ENCODE results near the gene ARHGEF35.
"Not testable (repeated sequence)": the region's sequence is repeated elsewhere in the genome, so short reads cannot be mapped to it uniquely, and the experiment has no call there.

Gene ARHGEF35

GRCh38 chr7:144195212-144195872, at the start of gene ARHGEF35:
TSS of gene ARHGEF35 (minus strand) at chr7:144195833. CDS start at chr7:144188383, 7,450 bp downstream.
- H3K4me1 Mint-ChIP-seq; H3K36me3 Mint-ChIP-seq; H3K9me3 Mint-ChIP-seq; H3K27me3 Mint-ChIP-seq; H3K27ac Mint-ChIP-seq; DNase-seq (ENCODE audit: low spot score in 2 of 2): not testable (repeated sequence)
- ATAC-seq (ENCODE audit: low read depth) = peak; percentile 69
- peak within 1 kb of the TSS; percentile 64 for H3K4me3 Mint-ChIP-seq

- not testable (repeated sequence) for H3K27ac Mint-ChIP-seq; H3K36me3 Mint-ChIP-seq; H3K27me3 Mint-ChIP-seq; H3K4me3 Mint-ChIP-seq; H3K9me3 Mint-ChIP-seq; ATAC-seq (ENCODE audit: low read depth); H3K4me1 Mint-ChIP-seq; DNase-seq (ENCODE audit: low spot score in 2 of 2)
Observed at GRCh38 chr7:144245372-144245771, 49.7 kb upstream of the ARHGEF35 start.

- H3K36me3 Mint-ChIP-seq; ATAC-seq (ENCODE audit: low read depth); H3K27me3 Mint-ChIP-seq; DNase-seq (ENCODE audit: low spot score in 2 of 2); H3K4me3 Mint-ChIP-seq; H3K4me1 Mint-ChIP-seq; H3K9me3 Mint-ChIP-seq; H3K27ac Mint-ChIP-seq: not testable (repeated sequence)
Observed at GRCh38 chr7:144239365-144239764, 43.7 kb upstream of the ARHGEF35 start, which contains the start of gene OR2A42. TSS of gene OR2A42 (minus strand) at chr7:144239605. CDS start at chr7:144232843, 6,762 bp downstream.

- not testable (repeated sequence) for DNase-seq (ENCODE audit: low spot score in 2 of 2); H3K4me1 Mint-ChIP-seq; H3K4me3 Mint-ChIP-seq; H3K36me3 Mint-ChIP-seq; H3K9me3 Mint-ChIP-seq; H3K27ac Mint-ChIP-seq; H3K27me3 Mint-ChIP-seq; ATAC-seq (ENCODE audit: low read depth)
Observed at GRCh38 chr7:144238530-144239082, 43.0 kb upstream of the ARHGEF35 start.

GRCh38 chr7:144233039-144233438, 37.4 kb upstream of the ARHGEF35 start:
- not testable (repeated sequence) for H3K4me1 Mint-ChIP-seq; H3K27ac Mint-ChIP-seq; H3K9me3 Mint-ChIP-seq; DNase-seq (ENCODE audit: low spot score in 2 of 2); H3K4me3 Mint-ChIP-seq; ATAC-seq (ENCODE audit: low read depth); H3K27me3 Mint-ChIP-seq; H3K36me3 Mint-ChIP-seq

- not testable (repeated sequence) for H3K27me3 Mint-ChIP-seq; H3K36me3 Mint-ChIP-seq; ATAC-seq (ENCODE audit: low read depth); H3K4me1 Mint-ChIP-seq; H3K27ac Mint-ChIP-seq; H3K4me3 Mint-ChIP-seq; DNase-seq (ENCODE audit: low spot score in 2 of 2); H3K9me3 Mint-ChIP-seq
Observed at GRCh38 chr7:144231027-144231426, 35.4 kb upstream of the ARHGEF35 start.

GRCh38 chr7:144228810-144229209, 33.2 kb upstream of the ARHGEF35 start:
- H3K36me3 Mint-ChIP-seq; H3K4me3 Mint-ChIP-seq; H3K4me1 Mint-ChIP-seq; H3K27ac Mint-ChIP-seq; H3K27me3 Mint-ChIP-seq; DNase-seq (ENCODE audit: low spot score in 2 of 2); H3K9me3 Mint-ChIP-seq; ATAC-seq (ENCODE audit: low read depth): not testable (repeated sequence)

GRCh38 chr7:144226866-144227265, 31.2 kb upstream of the ARHGEF35 start:
- DNase-seq (ENCODE audit: low spot score in 2 of 2); H3K4me3 Mint-ChIP-seq: not testable (repeated sequence)

GRCh38 chr7:144223675-144224074, 28.0 kb upstream of the ARHGEF35 start:
- not testable (repeated sequence) for H3K4me1 Mint-ChIP-seq; H3K4me3 Mint-ChIP-seq; H3K36me3 Mint-ChIP-seq; H3K27ac Mint-ChIP-seq; DNase-seq (ENCODE audit: low spot score in 2 of 2); ATAC-seq (ENCODE audit: low read depth); H3K9me3 Mint-ChIP-seq; H3K27me3 Mint-ChIP-seq

More at GRCh38 chr7:144226866-144227265, 31.2 kb upstream of the ARHGEF35 start:
- H3K4me1 Mint-ChIP-seq; H3K27ac Mint-ChIP-seq; H3K9me3 Mint-ChIP-seq; H3K27me3 Mint-ChIP-seq; H3K36me3 Mint-ChIP-seq; ATAC-seq (ENCODE audit: low read depth): not testable (repeated sequence)

GRCh38 chr7:144220531-144220930, 24.9 kb upstream of the ARHGEF35 start:
- ATAC-seq (ENCODE audit: low read depth); H3K4me3 Mint-ChIP-seq; DNase-seq (ENCODE audit: low spot score in 2 of 2); H3K36me3 Mint-ChIP-seq; H3K27me3 Mint-ChIP-seq; H3K9me3 Mint-ChIP-seq; H3K4me1 Mint-ChIP-seq; H3K27ac Mint-ChIP-seq: not testable (repeated sequence)

GRCh38 chr7:144219149-144219548, 23.5 kb upstream of the ARHGEF35 start:
- not testable (repeated sequence) for H3K36me3 Mint-ChIP-seq; H3K27me3 Mint-ChIP-seq; H3K9me3 Mint-ChIP-seq; H3K4me1 Mint-ChIP-seq; H3K27ac Mint-ChIP-seq; DNase-seq (ENCODE audit: low spot score in 2 of 2); H3K4me3 Mint-ChIP-seq
- peak; percentile 60 for ATAC-seq (ENCODE audit: low read depth)

GRCh38 chr7:144218581-144218980, 22.9 kb upstream of the ARHGEF35 start:
- not testable (repeated sequence) for H3K27me3 Mint-ChIP-seq; DNase-seq (ENCODE audit: low spot score in 2 of 2); H3K9me3 Mint-ChIP-seq; H3K36me3 Mint-ChIP-seq; H3K27ac Mint-ChIP-seq; ATAC-seq (ENCODE audit: low read depth); H3K4me3 Mint-ChIP-seq; H3K4me1 Mint-ChIP-seq

- H3K9me3 Mint-ChIP-seq; DNase-seq (ENCODE audit: low spot score in 2 of 2); H3K27me3 Mint-ChIP-seq; ATAC-seq (ENCODE audit: low read depth); H3K36me3 Mint-ChIP-seq; H3K4me3 Mint-ChIP-seq; H3K27ac Mint-ChIP-seq; H3K4me1 Mint-ChIP-seq: not testable (repeated sequence)
Observed at GRCh38 chr7:144217200-144217599, 21.6 kb upstream of the ARHGEF35 start.

- ATAC-seq (ENCODE audit: low read depth); H3K27me3 Mint-ChIP-seq; H3K4me1 Mint-ChIP-seq; DNase-seq (ENCODE audit: low spot score in 2 of 2); H3K4me3 Mint-ChIP-seq; H3K27ac Mint-ChIP-seq; H3K36me3 Mint-ChIP-seq; H3K9me3 Mint-ChIP-seq: not testable (repeated sequence)
Observed at GRCh38 chr7:144205306-144205705, 9.7 kb upstream of the ARHGEF35 start.

- not testable (repeated sequence) for H3K27me3 Mint-ChIP-seq; H3K27ac Mint-ChIP-seq; H3K4me3 Mint-ChIP-seq; ATAC-seq (ENCODE audit: low read depth); H3K4me1 Mint-ChIP-seq; H3K36me3 Mint-ChIP-seq; H3K9me3 Mint-ChIP-seq; DNase-seq (ENCODE audit: low spot score in 2 of 2)
Observed at GRCh38 chr7:144203086-144203485, 7.5 kb upstream of the ARHGEF35 start.
